Measurements from ENCODE around the gene CAMK1D.
"Not testable (repeated sequence)": the region's sequence is repeated elsewhere in the genome, so short reads cannot be mapped to it uniquely, and the experiment has no call there.

The CAMK1D gene

DNA sequence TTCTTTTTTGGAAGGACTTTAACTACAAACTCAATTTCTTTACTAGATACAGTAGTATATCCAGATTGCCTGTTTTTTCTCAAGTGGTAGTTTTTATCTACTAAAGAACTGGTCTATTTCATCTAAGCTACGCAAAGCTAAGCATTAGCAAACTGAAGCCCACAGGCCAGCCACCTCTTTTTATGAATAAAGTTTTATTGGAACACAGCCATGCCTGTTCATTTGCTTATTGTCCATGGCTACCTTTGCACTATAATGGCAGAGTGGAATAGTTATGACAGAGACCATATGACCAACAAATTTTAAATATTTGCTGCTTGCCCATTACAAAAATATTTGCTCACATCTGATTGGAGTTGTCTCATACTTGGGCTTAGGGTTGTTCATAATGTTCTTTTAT is 168.7 kb downstream of the CAMK1D start:
- no peak for DNase-seq (ENCODE audit: low spot score)

DNA sequence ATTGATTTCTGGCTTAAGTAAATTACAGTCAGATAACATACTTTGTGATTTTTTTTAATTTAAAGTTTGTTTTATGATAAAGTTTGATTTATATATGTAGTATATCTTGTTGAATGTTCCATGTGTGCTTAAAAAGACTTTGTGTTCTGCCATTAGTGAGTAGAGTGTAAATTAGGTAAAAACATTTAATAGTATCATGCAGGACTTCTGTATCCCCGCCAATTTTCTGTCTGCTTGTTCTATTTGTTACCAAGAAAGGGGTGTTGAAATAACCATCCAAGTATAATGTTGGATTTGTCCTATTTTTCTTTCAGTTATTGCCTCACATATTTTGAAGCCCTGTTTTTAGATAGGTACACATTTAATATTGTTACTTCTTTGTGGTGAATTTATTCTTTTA is 172.1 kb downstream of the CAMK1D start:
- DNase-seq (ENCODE audit: low spot score) = no peak

DNA sequence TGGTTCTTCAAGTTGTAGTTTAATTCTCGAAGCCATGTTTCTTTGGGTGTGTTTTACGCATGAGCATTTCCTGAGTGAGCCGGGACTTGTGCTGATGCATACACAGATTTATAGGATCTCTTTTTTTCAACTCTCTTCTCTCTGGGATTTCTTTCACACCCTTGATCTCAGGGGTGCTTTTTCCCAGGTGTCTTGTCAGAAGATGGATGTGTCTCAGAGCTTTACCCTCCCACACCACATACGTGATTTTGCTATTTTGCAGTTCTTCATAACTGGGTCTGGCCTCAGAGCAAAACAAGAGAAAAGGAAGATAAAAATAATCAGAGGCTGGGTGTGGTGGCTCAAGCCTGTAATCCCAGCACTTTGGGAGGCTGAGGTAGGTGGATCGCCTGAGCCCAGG is 177.0 kb downstream of the CAMK1D start:
- DNase-seq (ENCODE audit: low spot score) = no peak

DNA sequence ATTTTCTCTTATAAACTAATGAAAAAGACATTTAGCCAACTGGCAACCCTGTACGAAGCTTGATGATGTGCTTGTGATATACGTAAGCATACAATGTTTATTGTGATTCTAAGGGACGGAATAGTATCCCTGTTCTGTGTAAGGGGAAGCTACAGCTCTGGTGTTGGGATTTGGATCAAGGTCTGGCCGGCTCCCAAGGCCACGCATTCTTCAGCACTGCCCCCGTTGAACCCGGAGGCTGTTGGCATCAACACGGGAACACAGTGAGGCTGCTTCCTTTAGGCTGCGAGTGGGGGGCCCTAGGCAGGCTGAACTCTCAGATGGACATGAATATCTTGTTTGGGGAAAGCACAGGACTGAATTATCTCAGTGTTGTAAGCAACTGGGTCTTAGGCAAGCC is 180.6 kb downstream of the CAMK1D start:
- DNase-seq (ENCODE audit: low spot score) = no peak

DNA sequence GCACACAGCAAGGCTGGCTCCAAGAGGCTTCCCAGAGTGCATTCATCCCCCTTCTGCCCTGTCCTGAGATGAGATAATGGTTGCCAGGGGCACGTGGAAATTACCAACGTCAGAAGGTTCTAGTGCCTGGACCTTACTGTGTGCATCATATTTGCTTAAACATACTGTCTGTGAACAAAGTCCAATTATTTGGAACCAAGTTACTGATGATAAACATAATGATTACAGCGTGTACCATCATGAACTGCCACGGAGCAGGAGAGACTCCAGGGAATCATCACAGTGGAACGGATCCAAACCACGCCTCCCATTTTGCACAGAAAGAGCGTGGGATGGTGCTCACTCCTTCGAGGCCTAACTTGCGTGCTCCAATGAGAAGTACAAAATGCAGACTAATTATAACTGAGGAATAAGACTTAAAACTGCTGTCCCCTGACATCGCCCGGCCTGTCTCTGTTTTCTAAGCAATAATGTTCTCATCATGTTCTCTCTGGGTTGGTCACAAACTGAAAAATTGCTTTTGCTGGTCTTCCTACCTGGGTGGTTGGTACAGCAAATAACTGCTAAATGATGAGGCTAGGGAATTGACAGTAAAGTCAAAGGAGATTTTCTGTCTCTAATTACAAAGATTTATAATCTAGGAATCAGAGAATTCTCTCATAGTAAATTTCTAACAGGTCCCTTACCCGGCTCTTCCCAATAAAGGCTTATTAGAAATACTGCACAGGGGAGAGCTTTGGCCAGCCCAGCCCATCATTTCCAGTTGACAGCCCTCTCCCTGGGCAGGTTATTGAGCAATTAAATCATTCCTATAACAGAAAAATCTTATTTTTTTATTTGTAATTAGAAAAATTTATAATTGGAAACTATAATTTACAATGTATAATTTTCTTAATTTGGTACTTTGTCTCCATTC is 182.2 kb downstream of the CAMK1D start:
- no peak for DNase-seq (ENCODE audit: low spot score)

DNA sequence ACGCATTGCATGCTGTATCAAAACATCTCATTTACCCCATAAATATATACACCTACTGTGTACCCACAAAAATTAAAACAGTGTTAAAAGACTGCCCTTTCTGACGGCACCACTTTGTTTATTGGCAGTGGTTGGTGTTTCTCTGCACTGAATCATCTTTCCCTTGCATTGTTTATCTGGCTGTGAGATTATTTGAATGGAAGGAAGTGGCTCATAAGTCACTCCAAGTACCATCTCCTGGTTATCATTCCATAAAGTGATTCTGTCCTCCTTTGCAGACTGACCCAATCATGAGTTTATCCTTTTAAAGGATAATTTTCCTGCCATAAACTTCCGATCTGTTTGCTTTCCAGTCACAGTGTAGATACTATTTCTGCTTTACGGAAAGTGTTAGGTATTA is 183.8 kb downstream of the CAMK1D start:
- no peak for DNase-seq (ENCODE audit: low spot score)

DNA sequence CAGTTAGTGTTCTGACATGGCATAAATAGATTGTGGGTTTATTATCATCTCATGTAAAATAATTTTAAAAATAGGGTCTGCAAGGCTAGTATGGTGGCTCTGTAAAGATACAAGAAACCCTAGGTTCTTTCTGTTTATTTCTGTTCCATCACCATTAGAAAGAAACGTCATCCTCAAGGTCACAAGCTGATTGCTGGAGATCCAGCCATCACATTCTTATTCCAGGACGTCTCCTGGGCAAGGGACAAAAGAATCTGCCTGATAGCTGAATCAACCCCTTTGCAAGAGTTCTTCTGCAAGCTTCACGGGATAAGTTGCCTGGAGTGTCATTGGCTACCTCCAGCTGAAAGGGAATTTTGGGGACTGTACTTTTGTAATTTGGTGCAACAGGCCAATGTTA is 184.4 kb downstream of the CAMK1D start:
- no peak for DNase-seq (ENCODE audit: low spot score)

DNA sequence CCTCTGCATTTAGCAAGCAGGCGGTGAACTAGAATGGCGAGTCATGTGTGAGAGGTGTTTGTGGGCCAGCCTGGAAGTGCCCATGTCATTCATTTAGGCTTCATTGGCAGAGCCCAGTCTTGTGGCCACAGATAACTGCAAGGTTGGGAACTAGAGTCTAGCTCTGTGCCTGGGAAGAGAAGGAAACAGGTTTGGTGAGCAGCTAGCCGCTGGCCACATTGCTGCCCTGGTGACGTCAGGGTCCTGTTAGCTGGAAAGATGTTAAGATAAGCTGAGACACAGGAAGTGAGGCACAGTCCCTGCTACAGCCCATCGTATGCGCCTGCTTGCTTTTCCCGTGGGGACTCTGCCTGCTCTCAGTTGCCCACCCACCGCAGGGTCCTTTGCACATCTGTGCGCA is 185.5 kb downstream of the CAMK1D start:
- DNase-seq (ENCODE audit: low spot score) = peak; percentile 38

DNA sequence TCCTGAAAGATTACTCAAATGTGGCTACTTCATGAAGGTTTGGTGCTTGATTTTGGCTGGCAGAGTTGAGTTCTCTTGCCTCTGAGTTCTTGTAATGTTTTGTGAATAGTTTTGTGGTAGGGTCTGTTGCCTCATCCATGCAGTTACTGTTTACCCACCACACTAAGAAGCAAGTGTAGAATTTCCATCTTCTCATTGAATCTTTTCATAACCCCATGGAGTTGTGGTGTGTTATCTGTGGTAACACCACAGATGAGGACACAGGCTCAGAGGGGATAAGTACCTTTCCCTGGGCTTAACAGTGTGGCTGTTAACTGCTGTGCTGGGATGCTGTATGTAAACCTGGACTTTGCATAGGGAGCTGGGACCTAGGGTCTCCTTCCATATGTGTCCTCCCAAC is 186.3 kb downstream of the CAMK1D start:
- DNase-seq (ENCODE audit: low spot score) = no peak

DNA sequence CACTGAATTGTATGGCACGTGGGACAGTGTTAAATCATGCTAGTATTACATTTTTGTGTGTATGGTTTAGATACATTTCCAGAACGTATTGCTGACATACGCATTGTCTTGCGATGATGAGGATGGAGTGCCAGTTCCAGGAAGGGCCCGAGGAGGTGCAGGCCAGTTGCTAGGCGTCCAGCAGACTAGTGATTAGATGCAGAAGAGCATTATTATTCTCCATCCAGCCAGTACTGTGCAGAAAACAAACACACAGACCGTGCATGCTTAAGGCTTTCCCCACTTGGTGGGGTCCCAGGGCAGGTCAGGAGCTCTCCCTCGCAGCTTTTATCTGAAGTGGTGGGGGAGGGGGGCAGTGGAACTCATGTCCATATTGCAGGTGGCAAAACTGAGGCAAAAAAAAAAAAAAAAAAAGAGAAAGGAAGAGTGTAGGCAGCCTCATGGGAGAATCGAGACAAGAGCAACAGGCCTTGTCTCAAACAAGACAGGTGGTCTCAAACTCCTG is 189.2 kb downstream of the CAMK1D start:
- DNase-seq (ENCODE audit: low spot score) = no peak

DNA sequence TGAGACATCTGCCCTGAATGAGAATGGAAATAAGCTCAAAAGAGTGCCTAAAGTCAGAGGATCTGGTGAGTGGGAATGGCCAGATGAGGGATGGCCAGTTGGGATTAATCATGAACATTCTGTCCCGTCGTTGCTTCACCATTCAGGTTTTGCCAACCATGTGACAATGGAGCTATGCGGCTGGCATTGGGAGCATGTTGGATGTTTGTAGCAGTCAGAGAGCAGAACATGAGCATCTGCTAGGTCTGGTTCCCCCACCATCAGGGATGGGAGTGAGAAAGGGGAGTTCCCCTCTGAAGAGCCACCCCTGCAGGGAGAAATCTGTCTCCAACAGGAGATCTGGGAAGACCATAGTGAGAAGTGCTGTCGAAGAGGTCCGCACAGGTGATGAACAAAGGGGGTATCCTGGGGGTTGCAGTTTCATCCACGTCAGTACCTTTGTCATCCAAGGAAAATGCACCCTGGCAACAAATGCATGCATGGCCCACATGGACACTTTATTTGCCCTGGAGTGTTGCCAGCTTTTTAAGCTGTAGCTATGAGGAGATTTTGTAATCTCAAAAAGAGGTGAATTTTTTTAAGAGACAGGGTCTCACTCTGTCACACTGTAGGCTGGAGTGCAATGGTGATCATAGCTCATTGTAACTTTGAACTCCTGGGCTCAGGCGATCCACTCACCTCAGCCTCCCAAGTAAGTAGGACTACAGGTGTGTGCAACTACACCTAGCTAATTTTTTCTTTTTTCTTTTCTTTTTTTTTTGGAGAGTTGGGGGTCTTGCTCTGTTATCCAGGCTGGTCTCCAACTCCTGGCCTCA is 190.2 kb downstream of the CAMK1D start:
- no peak for DNase-seq (ENCODE audit: low spot score)

DNA sequence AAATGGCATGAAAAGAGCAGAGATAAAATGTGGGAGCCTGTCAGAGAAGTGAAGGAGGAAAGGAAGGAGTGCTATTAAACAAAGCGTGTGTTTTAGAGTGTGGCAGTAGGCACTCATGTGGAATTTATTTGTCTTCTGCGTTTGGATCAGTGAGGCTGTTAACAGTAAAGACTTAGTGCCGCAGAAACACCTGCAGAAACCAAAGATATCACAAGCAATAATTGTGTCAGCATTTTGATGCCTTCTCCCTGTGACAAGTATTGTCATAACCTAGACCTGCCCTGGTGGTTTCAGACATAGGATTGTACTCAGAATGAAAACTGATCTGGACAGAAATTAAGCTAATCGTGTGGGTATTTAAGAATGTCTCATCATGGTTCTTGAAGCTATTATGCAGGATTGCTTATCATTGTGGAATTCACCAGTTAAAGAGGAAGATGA is 191.0 kb downstream of the CAMK1D start:
- no peak for DNase-seq (ENCODE audit: low spot score)

DNA sequence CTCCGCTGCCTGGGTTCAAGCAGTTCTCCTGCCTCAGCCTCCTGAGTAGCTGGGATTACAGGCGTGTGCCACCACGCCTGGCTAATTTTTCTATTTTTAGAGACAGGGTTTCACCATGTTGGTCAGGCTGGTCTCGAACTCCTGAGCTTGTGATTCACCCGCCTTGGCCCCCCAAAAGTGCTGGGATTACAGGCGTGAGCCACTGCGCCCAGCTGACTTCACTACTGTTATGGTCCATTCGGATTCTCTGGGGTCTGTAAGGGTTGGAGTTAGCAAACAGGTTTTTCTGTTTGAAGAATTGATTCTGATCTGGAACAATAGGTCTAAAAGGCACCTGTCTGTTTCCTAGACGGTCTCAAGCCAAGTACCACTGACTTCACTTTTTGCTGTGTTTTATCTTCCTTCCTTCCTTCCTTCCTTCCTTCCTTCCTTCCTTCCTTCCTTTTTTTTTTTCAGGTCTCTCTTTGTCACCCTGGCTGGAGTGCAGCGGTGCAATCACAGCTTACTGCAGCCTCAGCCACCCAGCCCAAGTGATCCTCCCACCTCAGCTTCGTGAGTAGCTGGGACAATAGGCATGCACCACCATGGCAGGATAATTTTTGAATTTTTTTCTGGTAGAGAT is 192.2 kb downstream of the CAMK1D start:
- DNase-seq (ENCODE audit: low spot score) = no peak

DNA sequence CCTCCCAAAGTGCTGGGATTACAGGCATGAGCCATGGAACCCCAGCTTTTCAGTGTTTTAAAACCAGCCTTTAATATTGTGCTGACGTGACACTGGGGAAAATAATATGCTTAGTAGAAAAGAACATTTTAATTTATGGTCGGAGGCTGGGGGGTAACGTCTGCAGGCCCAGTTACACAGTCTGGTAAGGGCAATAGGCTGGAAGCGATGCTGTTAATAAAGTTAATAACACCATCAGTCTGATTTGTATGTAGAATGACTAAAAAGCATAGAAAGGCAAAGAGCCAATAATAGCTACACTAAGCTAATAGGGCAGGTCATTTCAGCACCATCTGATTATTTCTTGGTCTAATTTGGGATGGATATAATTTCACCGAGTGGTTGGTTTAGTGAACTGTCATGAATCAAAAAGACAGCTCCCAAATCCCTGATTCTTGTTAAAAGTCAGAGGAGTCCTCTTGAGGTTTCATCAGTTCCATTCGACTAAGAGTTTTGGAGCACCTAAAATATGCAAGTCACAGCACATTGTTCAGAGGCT is 192.9 kb downstream of the CAMK1D start:
- DNase-seq (ENCODE audit: low spot score) = no peak

DNA sequence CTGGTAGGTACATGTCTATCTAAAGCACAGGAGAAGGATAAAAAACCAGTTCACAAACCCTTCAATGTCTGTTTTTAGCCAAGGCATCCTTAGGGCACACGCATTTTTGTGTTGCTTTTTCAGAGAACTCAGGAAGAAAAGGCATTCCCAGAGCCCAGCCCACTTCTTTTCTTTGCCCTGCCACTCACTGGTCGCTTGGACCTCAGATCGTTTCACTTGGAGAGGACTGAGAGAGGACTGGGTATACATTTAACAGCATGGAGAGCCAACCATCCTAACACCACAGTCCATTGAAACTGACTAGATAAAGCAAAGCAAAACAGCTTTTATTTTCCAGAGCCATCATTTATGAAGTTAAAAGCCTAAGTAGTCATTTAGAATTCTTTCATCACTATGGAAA is 194.2 kb downstream of the CAMK1D start:
- no peak for DNase-seq (ENCODE audit: low spot score)

DNA sequence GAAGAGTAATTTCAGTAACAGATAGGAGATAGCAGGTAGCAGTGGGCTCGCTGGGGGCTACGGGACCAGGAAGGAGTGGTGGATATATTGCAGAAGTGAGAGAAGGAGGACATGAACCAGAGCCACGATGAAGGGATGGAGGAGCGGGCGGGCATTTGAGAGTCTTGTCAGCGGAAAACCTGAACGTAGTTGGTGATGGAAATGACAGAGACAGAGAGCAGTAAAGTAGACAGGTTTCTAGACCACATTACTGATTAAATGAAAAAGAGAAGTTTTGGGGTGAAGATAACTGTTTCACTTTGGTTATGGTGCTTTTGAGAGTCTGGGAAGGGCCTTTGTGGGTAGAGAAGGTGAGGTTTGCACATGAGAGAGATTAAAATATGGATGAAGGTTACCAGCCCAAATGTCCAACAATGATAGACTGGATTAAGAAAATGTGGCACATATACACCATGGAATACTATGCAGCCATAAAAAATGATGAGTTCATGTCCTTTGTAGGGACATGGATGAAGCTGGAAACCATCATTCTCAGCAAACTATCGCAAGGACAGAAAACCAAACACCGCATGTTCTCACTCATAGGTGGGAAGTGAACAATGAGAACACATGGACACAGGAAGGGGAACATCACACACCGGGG is 196.9 kb downstream of the CAMK1D start:
- DNase-seq (ENCODE audit: low spot score) = not testable (repeated sequence)

DNA sequence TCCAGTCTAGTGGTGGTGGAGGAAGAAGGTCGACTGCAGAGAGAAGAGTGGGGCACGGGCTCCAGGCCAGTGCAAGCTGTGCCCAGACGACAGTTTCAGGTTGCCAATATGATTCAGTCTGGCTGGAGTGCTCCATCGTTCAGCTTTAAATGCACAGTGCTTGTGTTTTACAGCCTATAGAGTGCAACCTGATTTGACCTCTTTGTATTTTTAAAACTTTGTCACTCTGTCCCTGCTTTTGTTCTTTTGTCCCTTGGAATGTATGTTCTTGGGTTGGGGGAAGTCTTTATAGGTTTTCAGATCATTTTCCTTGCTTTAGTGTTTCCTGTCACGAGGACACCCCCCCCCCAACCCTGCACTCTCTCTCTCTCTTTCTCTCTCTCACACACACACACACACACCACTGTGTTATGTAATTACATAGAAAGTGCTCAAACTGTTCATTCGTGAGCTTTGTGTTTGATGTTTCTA is 198.0 kb downstream of the CAMK1D start:
- DNase-seq (ENCODE audit: low spot score) = no peak

DNA sequence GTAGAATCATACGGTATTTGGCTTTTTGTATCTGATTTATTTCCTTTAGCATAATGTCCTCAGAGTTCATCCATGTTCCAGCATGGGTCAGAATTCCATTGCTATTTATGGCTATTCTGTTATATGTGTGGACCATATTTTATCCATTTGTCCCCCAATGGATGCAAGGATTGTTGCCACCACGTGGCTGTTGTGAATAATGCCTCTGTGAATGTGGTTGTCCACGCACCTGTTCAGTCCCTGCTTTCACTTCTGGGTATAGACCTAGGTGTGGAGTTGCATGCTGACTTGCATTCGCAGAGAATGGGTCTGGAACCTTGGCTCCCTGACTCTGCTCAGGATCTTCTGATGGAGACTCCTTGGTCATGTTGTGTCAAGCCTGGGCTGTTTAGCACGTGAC is 199.9 kb downstream of the CAMK1D start:
- DNase-seq (ENCODE audit: low spot score) = no peak

DNA sequence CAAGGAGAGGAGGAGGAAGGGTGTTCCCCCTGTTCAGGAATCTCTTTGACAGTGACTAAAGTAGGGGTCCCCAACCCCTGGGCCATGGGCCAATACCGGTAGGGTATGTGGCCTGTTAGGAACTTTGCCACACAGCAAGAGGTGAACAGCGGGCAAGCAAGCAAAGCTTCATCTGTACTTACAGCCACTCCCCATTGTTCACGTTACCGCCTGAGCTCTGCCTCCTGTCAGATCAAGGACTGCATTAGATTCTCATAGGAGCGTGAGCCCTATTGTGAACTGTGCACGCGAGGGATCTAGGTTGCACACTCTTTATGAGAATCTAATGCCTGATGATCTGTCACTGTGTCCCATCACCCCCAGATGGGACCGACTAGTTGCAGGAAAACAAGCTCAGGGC is 201.6 kb downstream of the CAMK1D start:
- no peak for DNase-seq (ENCODE audit: low spot score)

DNA sequence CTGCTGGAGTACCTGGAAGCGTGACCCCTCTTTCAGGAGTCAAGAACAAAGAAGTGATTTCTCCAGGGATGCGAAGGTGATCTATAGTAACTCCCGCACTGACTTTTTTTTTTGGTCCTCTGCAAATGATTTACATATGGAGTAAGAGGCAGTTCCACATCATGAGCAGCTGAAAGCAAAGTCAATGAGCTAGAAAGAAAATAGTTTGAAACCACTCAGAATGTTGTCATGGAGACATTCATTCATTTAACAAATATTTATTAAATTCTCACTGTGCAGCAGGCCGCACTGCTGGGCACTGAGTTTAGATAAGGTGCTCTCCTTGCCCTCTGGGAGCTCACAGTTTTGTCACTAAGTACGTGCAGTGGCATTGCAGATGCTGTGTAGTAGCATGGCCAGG is 206.7 kb downstream of the CAMK1D start:
- DNase-seq (ENCODE audit: low spot score) = no peak

DNA sequence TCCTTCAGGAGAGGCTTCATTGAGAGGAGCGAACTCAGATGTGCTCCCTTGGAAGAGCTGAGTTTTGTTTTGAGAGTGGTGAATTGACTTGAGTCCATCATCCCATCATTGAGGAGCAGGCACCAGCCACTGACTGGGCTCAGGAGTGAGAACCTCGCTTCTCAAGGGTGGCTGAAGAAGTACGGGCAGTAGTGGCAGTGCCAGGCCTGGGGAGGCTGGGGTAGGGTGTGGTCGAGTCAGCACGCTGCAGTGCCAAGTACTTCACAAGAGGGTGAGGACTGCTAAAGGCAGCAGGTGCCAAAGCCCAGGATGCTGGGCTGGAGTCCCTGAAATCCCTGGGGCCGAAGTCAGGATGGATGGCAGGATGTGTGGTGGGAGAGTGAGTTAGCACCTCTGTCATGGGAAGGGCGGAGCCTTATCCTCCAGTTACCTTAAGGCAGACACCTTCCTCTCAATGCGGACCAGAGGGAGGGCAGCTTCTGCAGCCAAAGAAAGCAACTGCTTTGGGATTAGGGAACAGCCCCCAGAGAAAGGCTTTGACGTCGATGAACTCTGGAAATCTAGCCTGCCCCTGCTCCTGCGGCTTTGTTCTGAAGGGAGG is 210.3 kb downstream of the CAMK1D start:
- no peak for DNase-seq (ENCODE audit: low spot score)

Data from RKO (cell line).